CD14-positive monocyte (primary cell): ENCODE measurements around the gene TLR10. TPM values are rescaled to one million over a fixed set of nuclear protein-coding genes. Genes with fewer than 3 reads are reported as not detected.

Source experiments
- DNase-seq, 3 donors: peaks; one replicate each; pipeline ENCODE4 v3.0.0-alpha.2; 2011 to 2022
- H2AFZ ChIP-seq: 2 replicates; pipeline ENCODE4 v1.6.0; 2012; ENCODE audit warnings: mild to moderate bottlenecking, low read depth, low read length, inconsistent platforms; ENCODE audit not compliant: insufficient read depth, poor library complexity, severe bottlenecking
- H3K27ac ChIP-seq, 2 donors: 1 replicate in 1 of 2; 2 replicates in 1 of 2; pipeline ENCODE4 v1.5.1; 2012 to 2013; ENCODE audit warnings: low read length in 2 of 2, control low read depth in 1 of 2, inconsistent platforms in 1 of 2, low read depth in 1 of 2, mild to moderate bottlenecking in 1 of 2
- H3K27me3 ChIP-seq, 2 donors: one replicate each; pipeline versions ENCODE4 v1.6.0 to v1.6.1; 2011 to 2013; ENCODE audit warnings: low read length in 2 of 2; ENCODE audit not compliant: control insufficient read depth in 2 of 2, insufficient read depth in 2 of 2
- H3K36me3 ChIP-seq, 2 donors: replicated peaks in 1 of 2; 1 replicate in 1 of 2; 2 replicates in 1 of 2; pipeline versions ENCODE4 v1.5.1 to v1.6.1; 2012 to 2013; ENCODE audit warnings: low read length in 2 of 2, control low read depth in 1 of 2, inconsistent platforms in 1 of 2, mild to moderate bottlenecking in 1 of 2; ENCODE audit not compliant: insufficient read depth in 2 of 2, control insufficient read depth in 1 of 2
- H3K4me1 ChIP-seq, 2 donors: 1 replicate in 1 of 2; 2 replicates in 1 of 2; pipeline versions ENCODE4 v1.5.1 to v1.6.1; 2012 to 2013; ENCODE audit warnings: low read length in 2 of 2, control low read depth in 1 of 2, inconsistent platforms in 1 of 2, mild to moderate bottlenecking in 1 of 2, moderate library complexity in 1 of 2; ENCODE audit not compliant: insufficient read depth in 2 of 2, control insufficient read depth in 1 of 2
- H3K4me2 ChIP-seq: replicated peaks from 2 replicates; pipeline ENCODE3; 2012; ENCODE audit warnings: low read length, moderate library complexity, mild to moderate bottlenecking; ENCODE audit not compliant: poor library complexity, severe bottlenecking; ENCODE audit errors: extremely low read depth
- H3K4me3 ChIP-seq, 3 experiments: fragments of 200-600 bp in 1 of 3; sonication (generic) in 1 of 3; replicated peaks in 1 of 3; 1 replicate in 2 of 3; 2 replicates in 1 of 3; pipeline ENCODE4 v1.5.1; 2011 to 2013; ENCODE audit warnings: low read length in 3 of 3, mild to moderate bottlenecking in 3 of 3, control low read depth in 2 of 3, low read depth in 2 of 3, inconsistent platforms in 1 of 3, moderate library complexity in 1 of 3
- H3K79me2 ChIP-seq: 2 replicates; pipeline ENCODE4 v1.6.0; 2012; ENCODE audit warnings: mild to moderate bottlenecking, control low read depth, inconsistent platforms, low read length, moderate library complexity; ENCODE audit not compliant: insufficient read depth
- H3K9ac ChIP-seq: 2 replicates; pipeline ENCODE4 v1.6.0; 2017; ENCODE audit warnings: low read length, mild to moderate bottlenecking; ENCODE audit not compliant: insufficient read depth, poor library complexity, severe bottlenecking
- H3K9me3 ChIP-seq, 2 donors: replicated peaks in 1 of 2; 1 replicate in 1 of 2; 2 replicates in 1 of 2; pipeline versions ENCODE4 v1.5.1 to v1.6.1; 2012 to 2013; ENCODE audit warnings: low read length in 2 of 2, control low read depth in 1 of 2; ENCODE audit not compliant: control insufficient read depth in 1 of 2, insufficient read depth in 1 of 2
- H4K20me1 ChIP-seq: 2 replicates; pipeline ENCODE4 v1.6.0; 2012; ENCODE audit warnings: mild to moderate bottlenecking, low read length, control low read depth, moderate library complexity; ENCODE audit not compliant: insufficient read depth
- H3K27ac Mint-ChIP-seq, 7 donors: one replicate each; pipeline ENCODE4 v1.8.0; 2020; ENCODE audit warnings: mild to moderate bottlenecking in 7 of 7, mixed read lengths in 7 of 7, moderate library complexity in 6 of 7, inconsistent platforms in 2 of 7
- H3K27me3 Mint-ChIP-seq, 3 donors: one replicate each; pipeline ENCODE4 v1.8.0; 2021 to 2022; ENCODE audit warnings: low read depth in 3 of 3, mild to moderate bottlenecking in 3 of 3, mixed read lengths in 3 of 3, moderate library complexity in 3 of 3, inconsistent platforms in 1 of 3
- H3K36me3 Mint-ChIP-seq, 2 donors: one replicate each; pipeline ENCODE4 v1.8.0; 2020; ENCODE audit warnings: mixed read lengths in 2 of 2, inconsistent platforms in 1 of 2, mild to moderate bottlenecking in 1 of 2
- H3K4me1 Mint-ChIP-seq: one replicate; pipeline ENCODE4 v1.8.0; 2020; ENCODE audit warnings: mild to moderate bottlenecking, mixed read lengths
- H3K4me3 Mint-ChIP-seq, 2 donors: one replicate each; pipeline ENCODE4 v1.8.0; 2020; ENCODE audit warnings: mild to moderate bottlenecking in 2 of 2, mixed read lengths in 2 of 2, moderate library complexity in 1 of 2
- H3K9me3 Mint-ChIP-seq, 7 donors: one replicate each; pipeline ENCODE4 v1.8.0; 2020 to 2022; ENCODE audit warnings: mixed read lengths in 7 of 7, mild to moderate bottlenecking in 6 of 7, moderate library complexity in 6 of 7, inconsistent platforms in 2 of 7
- CTCF ChIP-seq: fragments of 200-600 bp; IDR thresholded peaks from one replicate; pipeline ENCODE4 v1.8.0; 2022; ENCODE audit warnings: antibody characterized with exemption, mild to moderate bottlenecking
- WGBS: methylation state at CpG from one replicate; pipeline ENCODE4 v1.1.5; 2013; ENCODE audit warnings: missing lambda C conversion rate; ENCODE audit not compliant: insufficient coverage; 5-methylcytosine and 5-hydroxymethylcytosine counted together
- intact Hi-C, 2 donors: fragments of 100-400 bp; cut with micrococcal nuclease; formaldehyde crosslinking; loops; one replicate each; pipeline versions ENCODE4 v1.15.0 to v1.15.1; 2023
- polyA plus RNA-seq, 3 donors: library from polyadenylated mRNA; depleted of rRNA in 1 of 3; unstranded in 2 of 3; stranded (reverse) in 1 of 3; fragments of 300-500 nt in 2 of 3; fragments of >200 nt in 1 of 3; fragmentation: Illumina TruSeq in 2 of 3; gene quantifications; 1 replicate in 2 of 3; 2 replicates in 1 of 3; pipeline ENCODE4 v1.2.3, GENCODE V29; 2012 to 2021

The TLR10 gene
- polyA plus RNA-seq, 3 donors: 1.1 to 1.2 (median 1.1) TPM

- Mint-ChIP-seq H3K36me3 (peaks cover 29 to 31% of the 10 kb centered on the region in 2 donors), H3K27ac (peak overlapping the region; percentile 64 to 83 (median 70)), H3K27me3 (peaks cover 0 to 2% (median 2%) of the 10 kb centered on the region in 3 donors), H3K4me3 (no peak overlapping the region), H3K4me1 (peaks cover 40% of the 10 kb centered on the region), H3K9me3 (peaks cover 12 to 22% (median 15%) of the 10 kb centered on the region in 7 donors)
- intact Hi-C loops: no loop called here
- H3K4me3 ChIP-seq: peak overlapping the region in 1 of 3 experiments; percentile 4
- no peak for TF ChIP-seq CTCF
- peaks cover 18 to 21% of the 10 kb centered on the region in 2 donors for H3K9me3 ChIP-seq
- peaks cover 4 to 30% of the 10 kb centered on the region in 2 donors for H3K36me3 ChIP-seq
- H3K9ac ChIP-seq: no peak overlapping the region
- no peak for DNase-seq
- H4K20me1 ChIP-seq: peaks cover 5% of the 10 kb centered on the region
- peak overlapping the region in 1 of 2 donors; percentile 66 for H3K27ac ChIP-seq
- 67% methylated on average over 1 of the region's 4 CpGs for WGBS
- H3K27me3 ChIP-seq: no peaks in the 10 kb centered on the region
- H3K4me2 ChIP-seq: no peak overlapping the region
- H2AFZ ChIP-seq: no peak overlapping the region
- peaks cover 26 to 34% of the 10 kb centered on the region in 2 donors for H3K4me1 ChIP-seq
- no peaks in the 10 kb centered on the region for H3K79me2 ChIP-seq
These were observed 37.7 kb upstream of the TLR10 start for GRCh38 chr4:38820329-38821061.

GRCh38 chr4:38819569-38819968, 36.8 kb upstream of the TLR10 start:
- Histone ChIP-seq H3K79me2 (no peaks in the 10 kb centered on the region), H3K27ac (peak overlapping the region in 1 of 2 donors; percentile 66), H2AFZ (no peak overlapping the region), H3K36me3 (peaks cover 4 to 21% of the 10 kb centered on the region in 2 donors), H3K9ac (no peak overlapping the region), H3K4me3 (no peak overlapping the region), H3K9me3 (peaks cover 18 to 21% of the 10 kb centered on the region in 2 donors), H3K27me3 (no peaks in the 10 kb centered on the region), H3K4me1 (peaks cover 35 to 44% of the 10 kb centered on the region in 2 donors), H3K4me2 (no peak overlapping the region), H4K20me1 (no peaks in the 10 kb centered on the region)
- no peak for TF ChIP-seq CTCF
- Mint-ChIP-seq H3K27me3 (peaks cover 0 to 2% (median 0%) of the 10 kb centered on the region in 3 donors), H3K27ac (peak overlapping the region in 2 of 7 donors; percentile 8 to 67), H3K36me3 (peaks cover 23% of the 10 kb centered on the region in 2 donors), H3K9me3 (peaks cover 12 to 21% (median 14%) of the 10 kb centered on the region in 7 donors), H3K4me3 (no peak overlapping the region), H3K4me1 (peaks cover 50% of the 10 kb centered on the region)
- DNase-seq: peak in 1 of 3 donors; percentile 23
- intact Hi-C loops: no loop called here
- 84% methylated on average over 3 of the region's 3 CpGs for WGBS
